ENCODE results near the gene MS4A4E. TPM values are rescaled to one million over a fixed set of nuclear protein-coding genes. Genes with fewer than 3 reads are reported as not detected.
A peak's percentile ranks its signal among the peaks of the same experiment; 100 is the strongest.

The MS4A4E gene
- total and polyA plus RNA-seq, 2 donors (not counting 3 experiments of a cell fraction or from before 2014, with no cell fraction given): not detected

GRCh38 chr11:60195923-60196368 is 47.0 kb downstream of the MS4A4E start:
- dilution Hi-C loops (cut with MboI; ENCODE audit: extremely low pct_ligation_motif_present, low sequenced_read_pairs): no loop called here
- BruUV-seq (replicated peaks): no TSS peak
- FAIRE-seq: peak; percentile 80

More at GRCh38 chr11:60195923-60196368, 47.0 kb downstream of the MS4A4E start:
- Histone ChIP-seq H3K27me3 (ENCODE audit: control insufficient read depth in 2 of 2, insufficient read depth in 2 of 2, low read length in 2 of 2) (no peaks in the 10 kb centered on the region), H3K4me3 (replicated peaks in 1 of 3; ENCODE audit: insufficient read depth in 1 of 3, low read depth in 1 of 3, low read length in 3 of 3) (no peak overlapping the region), H3K9me1 (replicated peaks; ENCODE audit: control insufficient read depth, extremely low read depth, insufficient read depth, low read length) (no peaks in the 10 kb centered on the region), H2AFZ (ENCODE audit: low read depth, low read length) (peak overlapping the region; percentile 51), H3K79me2 (ENCODE audit: control insufficient read depth, insufficient read depth, low read length) (no peaks in the 10 kb centered on the region), H4K20me1 (replicated peaks; ENCODE audit: control insufficient read depth, extremely low read depth, insufficient read depth, low read length) (no peaks in the 10 kb centered on the region), H3K9ac (replicated peaks; ENCODE audit: extremely low read depth, insufficient read depth, low read length) (peak overlapping the region; percentile 49), H3K9me3 (replicated peaks; ENCODE audit: control insufficient read depth, insufficient read depth, low read length) (no peaks in the 10 kb centered on the region), H3K36me3 (ENCODE audit: control insufficient read depth in 2 of 2, extremely low read depth in 1 of 2, insufficient read depth in 2 of 2, low read length in 2 of 2) (no peaks in the 10 kb centered on the region), H3K4me1 (ENCODE audit: control insufficient read depth, extremely low read depth, insufficient read depth, low read length) (peaks cover 37% of the 10 kb centered on the region), H3K4me2 (ENCODE audit: insufficient read depth, low read length) (peak overlapping the region; percentile 34), H3K27ac (ENCODE audit: insufficient read depth, low read depth, low read length) (peak overlapping the region; percentile 92)
- TF ChIP-seq CTCF (IDR thresholded peaks at IDR 0.05; ENCODE audit: extremely low read depth in 1 of 2, insufficient read depth in 1 of 2, low read depth in 1 of 2, low read length in 2 of 2): no peak
- TF ChIP-seq JUN (IDR thresholded peaks at IDR 0.05; ENCODE audit: borderline replicate concordance, insufficient read depth, insufficient read length, low read depth): no peak
- no peak for TF ChIP-seq GATA2 (IDR thresholded peaks at IDR 0.05; ENCODE audit: insufficient read depth, insufficient read length, low read depth, low read length)
- peak; percentile 81 for DNase-seq (ENCODE audit: low read depth, low spot score)
- intact Hi-C loops (cut with micrococcal nuclease): loop anchor here (10.0 kb wide), 1 partner anchor 641 kb away; no protein-coding TSS in a partner anchor
- ChIA-PET CTCF (interaction anchor here (0.9 to 5.6 kb wide), 10 partner anchors 9 to 373 kb away, joined by 3 to 88 read pairs (median 4); no protein-coding TSS in a partner anchor), POLR2A (no interaction called here)

Measured in endothelial cell of umbilical vein (primary cell).